Measurements from ENCODE around the gene USP9X.

- TF ChIP-seq, protein P1, sequence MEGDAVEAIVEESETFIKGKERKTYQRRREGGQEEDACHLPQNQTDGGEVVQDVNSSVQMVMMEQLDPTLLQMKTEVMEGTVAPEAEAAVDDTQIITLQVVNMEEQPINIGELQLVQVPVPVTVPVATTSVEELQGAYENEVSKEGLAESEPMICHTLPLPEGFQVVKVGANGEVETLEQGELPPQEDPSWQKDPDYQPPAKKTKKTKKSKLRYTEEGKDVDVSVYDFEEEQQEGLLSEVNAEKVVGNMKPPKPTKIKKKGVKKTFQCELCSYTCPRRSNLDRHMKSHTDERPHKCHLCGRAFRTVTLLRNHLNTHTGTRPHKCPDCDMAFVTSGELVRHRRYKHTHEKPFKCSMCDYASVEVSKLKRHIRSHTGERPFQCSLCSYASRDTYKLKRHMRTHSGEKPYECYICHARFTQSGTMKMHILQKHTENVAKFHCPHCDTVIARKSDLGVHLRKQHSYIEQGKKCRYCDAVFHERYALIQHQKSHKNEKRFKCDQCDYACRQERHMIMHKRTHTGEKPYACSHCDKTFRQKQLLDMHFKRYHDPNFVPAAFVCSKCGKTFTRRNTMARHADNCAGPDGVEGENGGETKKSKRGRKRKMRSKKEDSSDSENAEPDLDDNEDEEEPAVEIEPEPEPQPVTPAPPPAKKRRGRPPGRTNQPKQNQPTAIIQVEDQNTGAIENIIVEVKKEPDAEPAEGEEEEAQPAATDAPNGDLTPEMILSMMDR (IDR thresholded peaks at IDR 0.05; ENCODE audit: poor library complexity): no peak
- no peak for TF ChIP-seq EZH2 (IDR thresholded peaks at IDR 0.05; ENCODE audit: borderline replicate concordance)
Observed at GRCh38 chrX:41066969-41067368, 18.3 kb upstream of the USP9X start.
